ENCODE measurements around the gene HIGD1C.
"Not testable (repeated sequence)": the region's sequence is repeated elsewhere in the genome, so short reads cannot be mapped to it uniquely, and the experiment has no call there.

The HIGD1C gene

GRCh38 chr12:50924439-50925341 lies 27.7 kb upstream of the HIGD1C start:
- Histone ChIP-seq H3K27ac (ENCODE audit: insufficient read depth, low read length, poor library complexity, severe bottlenecking) (no peak overlapping the region), H3K9me3 (ENCODE audit: control insufficient read depth, low read length) (no peaks in the 10 kb centered on the region), H3K4me3 (ENCODE audit: insufficient read depth, low read depth, low read length, poor library complexity, severe bottlenecking) (no peak overlapping the region), H3K27me3 (replicated peaks; ENCODE audit: control insufficient read depth, insufficient read depth, low read length, poor library complexity, severe bottlenecking) (no peaks in the 10 kb centered on the region), H3K36me3 (ENCODE audit: control insufficient read depth, insufficient read depth, low read length) (no peaks in the 10 kb centered on the region), H3K4me1 (ENCODE audit: control insufficient read depth, insufficient read depth, low read length, poor library complexity, severe bottlenecking) (no peaks in the 10 kb centered on the region)
- no peak for DNase-seq

- Histone ChIP-seq H3K9me3 (ENCODE audit: control insufficient read depth, low read length) (no peaks in the 10 kb centered on the region), H3K4me3 (ENCODE audit: insufficient read depth, low read depth, low read length, poor library complexity, severe bottlenecking) (no peak overlapping the region), H3K27ac (ENCODE audit: insufficient read depth, low read length, poor library complexity, severe bottlenecking) (no peak overlapping the region), H3K4me1 (ENCODE audit: control insufficient read depth, insufficient read depth, low read length, poor library complexity, severe bottlenecking) (no peaks in the 10 kb centered on the region), H3K36me3 (ENCODE audit: control insufficient read depth, insufficient read depth, low read length) (no peaks in the 10 kb centered on the region), H3K27me3 (replicated peaks; ENCODE audit: control insufficient read depth, insufficient read depth, low read length, poor library complexity, severe bottlenecking) (no peaks in the 10 kb centered on the region)
- no peak for DNase-seq
These were observed 27.0 kb upstream of the HIGD1C start for GRCh38 chr12:50925342-50925651.

GRCh38 chr12:50925920-50926319 lies 26.4 kb upstream of the HIGD1C start:
- no peaks in the 10 kb centered on the region for H3K36me3 ChIP-seq (ENCODE audit: control insufficient read depth, insufficient read depth, low read length)
- no peak for DNase-seq
- no peaks in the 10 kb centered on the region for H3K27me3 ChIP-seq (replicated peaks; ENCODE audit: control insufficient read depth, insufficient read depth, low read length, poor library complexity, severe bottlenecking)
- no peak overlapping the region for H3K27ac ChIP-seq (ENCODE audit: insufficient read depth, low read length, poor library complexity, severe bottlenecking)
- H3K4me3 ChIP-seq (ENCODE audit: insufficient read depth, low read depth, low read length, poor library complexity, severe bottlenecking), result no peak overlapping the region
- H3K9me3 ChIP-seq (ENCODE audit: control insufficient read depth, low read length), result no peaks in the 10 kb centered on the region
- no peaks in the 10 kb centered on the region for H3K4me1 ChIP-seq (ENCODE audit: control insufficient read depth, insufficient read depth, low read length, poor library complexity, severe bottlenecking)

GRCh38 chr12:50926415-50926814 lies 25.9 kb upstream of the HIGD1C start:
- no peak overlapping the region for H3K27ac ChIP-seq (ENCODE audit: insufficient read depth, low read length, poor library complexity, severe bottlenecking)
- DNase-seq, result no peak
- H3K9me3 ChIP-seq (ENCODE audit: control insufficient read depth, low read length), result no peaks in the 10 kb centered on the region
- H3K4me3 ChIP-seq (ENCODE audit: insufficient read depth, low read depth, low read length, poor library complexity, severe bottlenecking), result no peak overlapping the region
- H3K4me1 ChIP-seq (ENCODE audit: control insufficient read depth, insufficient read depth, low read length, poor library complexity, severe bottlenecking), result no peaks in the 10 kb centered on the region
- no peaks in the 10 kb centered on the region for H3K36me3 ChIP-seq (ENCODE audit: control insufficient read depth, insufficient read depth, low read length)
- no peaks in the 10 kb centered on the region for H3K27me3 ChIP-seq (replicated peaks; ENCODE audit: control insufficient read depth, insufficient read depth, low read length, poor library complexity, severe bottlenecking)

GRCh38 chr12:50926932-50927331 lies 25.4 kb upstream of the HIGD1C start:
- not testable (repeated sequence) for DNase-seq; H3K36me3 ChIP-seq (ENCODE audit: control insufficient read depth, insufficient read depth, low read length); H3K27ac ChIP-seq (ENCODE audit: insufficient read depth, low read length, poor library complexity, severe bottlenecking); H3K4me1 ChIP-seq (ENCODE audit: control insufficient read depth, insufficient read depth, low read length, poor library complexity, severe bottlenecking); H3K4me3 ChIP-seq (ENCODE audit: insufficient read depth, low read depth, low read length, poor library complexity, severe bottlenecking); H3K27me3 ChIP-seq (replicated peaks; ENCODE audit: control insufficient read depth, insufficient read depth, low read length, poor library complexity, severe bottlenecking); H3K9me3 ChIP-seq (ENCODE audit: control insufficient read depth, low read length)

GRCh38 chr12:50927356-50927755 lies 25.0 kb upstream of the HIGD1C start:
- no peaks in the 10 kb centered on the region for H3K36me3 ChIP-seq (ENCODE audit: control insufficient read depth, insufficient read depth, low read length)
- H3K27me3 ChIP-seq (replicated peaks; ENCODE audit: control insufficient read depth, insufficient read depth, low read length, poor library complexity, severe bottlenecking), result no peaks in the 10 kb centered on the region
- DNase-seq, result no peak
- H3K27ac ChIP-seq (ENCODE audit: insufficient read depth, low read length, poor library complexity, severe bottlenecking), result no peak overlapping the region
- H3K4me3 ChIP-seq (ENCODE audit: insufficient read depth, low read depth, low read length, poor library complexity, severe bottlenecking), result no peak overlapping the region
- H3K4me1 ChIP-seq (ENCODE audit: control insufficient read depth, insufficient read depth, low read length, poor library complexity, severe bottlenecking), result no peaks in the 10 kb centered on the region
- H3K9me3 ChIP-seq (ENCODE audit: control insufficient read depth, low read length), result no peaks in the 10 kb centered on the region

GRCh38 chr12:50927766-50928224 lies 24.5 kb upstream of the HIGD1C start:
- Histone ChIP-seq H3K4me1 (ENCODE audit: control insufficient read depth, insufficient read depth, low read length, poor library complexity, severe bottlenecking) (no peaks in the 10 kb centered on the region), H3K4me3 (ENCODE audit: insufficient read depth, low read depth, low read length, poor library complexity, severe bottlenecking) (no peak overlapping the region), H3K27ac (ENCODE audit: insufficient read depth, low read length, poor library complexity, severe bottlenecking) (no peak overlapping the region)

GRCh38 chr12:50928392-50928791 lies 24.0 kb upstream of the HIGD1C start:
- no peak for DNase-seq
- H3K4me1 ChIP-seq (ENCODE audit: control insufficient read depth, insufficient read depth, low read length, poor library complexity, severe bottlenecking), result no peaks in the 10 kb centered on the region

More at GRCh38 chr12:50927766-50928224, 24.5 kb upstream of the HIGD1C start:
- DNase-seq, result no peak
- Histone ChIP-seq H3K27me3 (replicated peaks; ENCODE audit: control insufficient read depth, insufficient read depth, low read length, poor library complexity, severe bottlenecking) (no peaks in the 10 kb centered on the region), H3K9me3 (ENCODE audit: control insufficient read depth, low read length) (no peaks in the 10 kb centered on the region), H3K36me3 (ENCODE audit: control insufficient read depth, insufficient read depth, low read length) (no peaks in the 10 kb centered on the region)

GRCh38 chr12:50929831-50930230 lies 22.5 kb upstream of the HIGD1C start:
- Histone ChIP-seq H3K36me3 (ENCODE audit: control insufficient read depth, insufficient read depth, low read length) (no peaks in the 10 kb centered on the region), H3K4me3 (ENCODE audit: insufficient read depth, low read depth, low read length, poor library complexity, severe bottlenecking) (no peak overlapping the region), H3K27me3 (replicated peaks; ENCODE audit: control insufficient read depth, insufficient read depth, low read length, poor library complexity, severe bottlenecking) (no peaks in the 10 kb centered on the region), H3K27ac (ENCODE audit: insufficient read depth, low read length, poor library complexity, severe bottlenecking) (no peak overlapping the region), H3K4me1 (ENCODE audit: control insufficient read depth, insufficient read depth, low read length, poor library complexity, severe bottlenecking) (no peaks in the 10 kb centered on the region), H3K9me3 (ENCODE audit: control insufficient read depth, low read length) (no peaks in the 10 kb centered on the region)
- no peak for DNase-seq

More at GRCh38 chr12:50928392-50928791, 24.0 kb upstream of the HIGD1C start:
- Histone ChIP-seq H3K27me3 (replicated peaks; ENCODE audit: control insufficient read depth, insufficient read depth, low read length, poor library complexity, severe bottlenecking) (no peaks in the 10 kb centered on the region), H3K36me3 (ENCODE audit: control insufficient read depth, insufficient read depth, low read length) (no peaks in the 10 kb centered on the region), H3K4me3 (ENCODE audit: insufficient read depth, low read depth, low read length, poor library complexity, severe bottlenecking) (no peak overlapping the region), H3K27ac (ENCODE audit: insufficient read depth, low read length, poor library complexity, severe bottlenecking) (no peak overlapping the region), H3K9me3 (ENCODE audit: control insufficient read depth, low read length) (no peaks in the 10 kb centered on the region)

- not testable (repeated sequence) for DNase-seq; H3K36me3 ChIP-seq (ENCODE audit: control insufficient read depth, insufficient read depth, low read length); H3K27me3 ChIP-seq (replicated peaks; ENCODE audit: control insufficient read depth, insufficient read depth, low read length, poor library complexity, severe bottlenecking); H3K4me3 ChIP-seq (ENCODE audit: insufficient read depth, low read depth, low read length, poor library complexity, severe bottlenecking); H3K4me1 ChIP-seq (ENCODE audit: control insufficient read depth, insufficient read depth, low read length, poor library complexity, severe bottlenecking); H3K9me3 ChIP-seq (ENCODE audit: control insufficient read depth, low read length); H3K27ac ChIP-seq (ENCODE audit: insufficient read depth, low read length, poor library complexity, severe bottlenecking)
These were observed 21.9 kb upstream of the HIGD1C start for GRCh38 chr12:50930477-50930876.
